OCI-LY7 (cell line): Measurements from ENCODE around the gene SMAD6. TPM values are rescaled to one million over a fixed set of nuclear protein-coding genes. Genes with fewer than 3 reads are reported as not detected.

Experiments used
- BruUV-seq: library from RNA; stranded (reverse); fragments of 400-500 nt; replicated peaks from 2 replicates; lab custom pipeline; 2021; lab: Mats Ljungman, UMichigan
- CTCF ChIA-PET: fragments of 300-600 bp; sonication (Branson Sonifier 250); formaldehyde crosslinking; loops from one replicate; lab custom pipeline; 2022; ENCODE audit warnings: antibody characterized with exemption; ENCODE audit not compliant: unreplicated experiment; lab: Charles Lee
- POLR2A ChIA-PET: fragments of 300-600 bp; sonication (Branson Sonifier 250); formaldehyde crosslinking; loops from one replicate; lab custom pipeline; 2022; ENCODE audit warnings: antibody characterized with exemption; lab: Charles Lee
- DNase-seq: peaks from one replicate; pipeline ENCODE4 v3.0.0-alpha.2; 2015; ENCODE audit warnings: low spot score
- H2AFZ ChIP-seq: fragments of 200-600 bp; sonication (generic), shearing (Covaris generic); 2 replicates; pipeline ENCODE4 v1.6.1; 2014; ENCODE audit warnings: mild to moderate bottlenecking, antibody characterized with exemption, low read length, moderate library complexity
- H3K27ac ChIP-seq: fragments of 200-600 bp; sonication (generic); 2 replicates; pipeline ENCODE4 v1.5.1; 2014; ENCODE audit warnings: mixed run types, low read depth, mild to moderate bottlenecking, moderate library complexity, low read length, inconsistent platforms; ENCODE audit not compliant: poor library complexity, severe bottlenecking
- H3K36me3 ChIP-seq: fragments of 200-600 bp; sonication (generic); 2 replicates; pipeline ENCODE4 v1.6.1; 2014; ENCODE audit warnings: mild to moderate bottlenecking, antibody characterized with exemption, low read length, moderate library complexity, mixed read lengths; ENCODE audit not compliant: insufficient read depth
- H3K4me1 ChIP-seq: fragments of 200-600 bp; sonication (generic); 2 replicates; pipeline ENCODE4 v1.5.1; 2014; ENCODE audit warnings: mild to moderate bottlenecking, low read length; ENCODE audit not compliant: insufficient read depth, poor library complexity, severe bottlenecking
- H3K4me2 ChIP-seq: fragments of 200-600 bp; sonication (generic); 2 replicates; pipeline ENCODE4 v1.6.1; 2014; ENCODE audit warnings: mild to moderate bottlenecking, low read length
- H3K4me3 ChIP-seq: fragments of 200-600 bp; sonication (generic); 2 replicates; pipeline ENCODE4 v1.5.1; 2014; ENCODE audit warnings: mild to moderate bottlenecking, low read depth, low read length; ENCODE audit not compliant: poor library complexity, severe bottlenecking
- H3K79me2 ChIP-seq: fragments of 200-600 bp; sonication (generic); 2 replicates; pipeline ENCODE4 v1.6.1; 2016; ENCODE audit warnings: low read depth, mild to moderate bottlenecking, low read length, moderate library complexity, mixed read lengths; ENCODE audit not compliant: insufficient read depth
- H3K9me2 ChIP-seq: fragments of 200-600 bp; sonication (generic); 2 replicates; pipeline ENCODE4 v1.6.1; 2016; ENCODE audit warnings: mild to moderate bottlenecking, low read length, mixed read lengths; ENCODE audit not compliant: insufficient read depth
- H3K9me3 ChIP-seq: fragments of 200-600 bp; sonication (generic); 2 replicates; pipeline ENCODE4 v1.6.1; 2014; ENCODE audit warnings: mild to moderate bottlenecking, mixed run types, low read length, mixed read lengths
- H4K20me1 ChIP-seq: fragments of 200-600 bp; sonication (generic); 2 replicates; pipeline ENCODE4 v1.6.1; 2014; ENCODE audit warnings: mild to moderate bottlenecking, antibody characterized with exemption, low read length, moderate library complexity, mixed read lengths; ENCODE audit not compliant: insufficient read depth
- EZH2phosphoT487 ChIP-seq: fragments of 200-600 bp; sonication (generic); IDR thresholded peaks from 2 replicates; pipeline ENCODE4 v1.6.1; 2018; ENCODE audit warnings: low read depth, borderline replicate concordance, mild to moderate bottlenecking, mixed run types, antibody characterized with exemption, low read length, moderate library complexity, mixed read lengths
- intact Hi-C: fragments of 100-400 bp; cut with micrococcal nuclease; formaldehyde crosslinking; loops from one replicate; pipeline ENCODE4 v1.10.0; 2022; ENCODE audit not compliant: unreplicated experiment
- total RNA-seq, 2 experiments: library from RNA; depleted of rRNA in 1 of 2; stranded (reverse); fragments of >200 nt in 1 of 2; shearing (Covaris generic) in 1 of 2; gene quantifications; 2 replicates each; pipeline ENCODE4 v1.2.3, GENCODE V29; 2014 to 2022
- TF ChIP-seq, protein P1 (sequence below): fragments of 200-600 bp; sonication (generic); conservative IDR thresholded peaks from 2 replicates; pipeline ENCODE4 v1.5.1; 2014; ENCODE audit warnings: mild to moderate bottlenecking, antibody characterized with exemption, low read length, moderate library complexity, mixed read lengths

SMAD6 gene
- total RNA-seq, 2 experiments from 2014 or later = 14.6 to 16.1 TPM

GRCh38 chr15:66716656-66717020, 14.6 kb downstream of the SMAD6 start:
- no peaks in the 10 kb centered on the region for H4K20me1 ChIP-seq
- CTCF ChIA-PET = interaction anchor here (0.7 kb wide), 1 partner anchor 74 kb away, joined by 3 read pairs; no protein-coding TSS in a partner anchor
- no TSS peak for BruUV-seq
- no peaks in the 10 kb centered on the region for H3K9me2 ChIP-seq
- intact Hi-C loops = no loop called here
- H3K4me1 ChIP-seq = peaks cover 52% of the 10 kb centered on the region
- H3K4me2 ChIP-seq = 0 out of 2 replicates have a peak overlapping the region, but pooled peaks have one; percentile 88
- no peaks in the 10 kb centered on the region for H3K9me3 ChIP-seq
- POLR2A ChIA-PET = no interaction called here
- H2AFZ ChIP-seq = no peak overlapping the region
- no peak for DNase-seq
- H3K79me2 ChIP-seq = peaks cover 4% of the 10 kb centered on the region; the same call in 1 of the 2 replicates
- no peak overlapping the region for H3K4me3 ChIP-seq
- no peak overlapping the region for H3K27ac ChIP-seq
- peaks cover 18% of the 10 kb centered on the region for H3K36me3 ChIP-seq
- no peak for TF ChIP-seq EZH2phosphoT487
- TF ChIP-seq, protein P1, sequence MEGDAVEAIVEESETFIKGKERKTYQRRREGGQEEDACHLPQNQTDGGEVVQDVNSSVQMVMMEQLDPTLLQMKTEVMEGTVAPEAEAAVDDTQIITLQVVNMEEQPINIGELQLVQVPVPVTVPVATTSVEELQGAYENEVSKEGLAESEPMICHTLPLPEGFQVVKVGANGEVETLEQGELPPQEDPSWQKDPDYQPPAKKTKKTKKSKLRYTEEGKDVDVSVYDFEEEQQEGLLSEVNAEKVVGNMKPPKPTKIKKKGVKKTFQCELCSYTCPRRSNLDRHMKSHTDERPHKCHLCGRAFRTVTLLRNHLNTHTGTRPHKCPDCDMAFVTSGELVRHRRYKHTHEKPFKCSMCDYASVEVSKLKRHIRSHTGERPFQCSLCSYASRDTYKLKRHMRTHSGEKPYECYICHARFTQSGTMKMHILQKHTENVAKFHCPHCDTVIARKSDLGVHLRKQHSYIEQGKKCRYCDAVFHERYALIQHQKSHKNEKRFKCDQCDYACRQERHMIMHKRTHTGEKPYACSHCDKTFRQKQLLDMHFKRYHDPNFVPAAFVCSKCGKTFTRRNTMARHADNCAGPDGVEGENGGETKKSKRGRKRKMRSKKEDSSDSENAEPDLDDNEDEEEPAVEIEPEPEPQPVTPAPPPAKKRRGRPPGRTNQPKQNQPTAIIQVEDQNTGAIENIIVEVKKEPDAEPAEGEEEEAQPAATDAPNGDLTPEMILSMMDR = no peak

- intact Hi-C loops = no loop called here
- Histone ChIP-seq H3K9me3 (no peaks in the 10 kb centered on the region), H3K9me2 (no peaks in the 10 kb centered on the region), H3K36me3 (peaks cover 18% of the 10 kb centered on the region), H3K4me3 (no peak overlapping the region), H3K79me2 (peaks cover 4% of the 10 kb centered on the region; the same call in 1 of the 2 replicates), H4K20me1 (no peaks in the 10 kb centered on the region), H3K4me1 (peaks cover 35% of the 10 kb centered on the region), H3K4me2 (no peak overlapping the region), H3K27ac (no peak overlapping the region), H2AFZ (no peak overlapping the region)
- ChIA-PET POLR2A (no interaction called here), CTCF (no interaction called here)
- BruUV-seq = no TSS peak
- TF ChIP-seq, protein P1 = no peak
- no peak for TF ChIP-seq EZH2phosphoT487
- DNase-seq = no peak
Observed at GRCh38 chr15:66718220-66718988, 16.4 kb downstream of the SMAD6 start.

GRCh38 chr15:66719471-66719870, 17.4 kb downstream of the SMAD6 start:
- H3K36me3 ChIP-seq = peaks cover 18% of the 10 kb centered on the region
- H3K4me2 ChIP-seq = no peak overlapping the region
- POLR2A ChIA-PET = interaction anchor here (0.7 kb wide), 1 partner anchor 304 kb away, joined by 3 read pairs; no protein-coding TSS in a partner anchor
- H3K9me3 ChIP-seq = no peaks in the 10 kb centered on the region
- no peak for DNase-seq
- no peak overlapping the region for H3K27ac ChIP-seq
- 0 out of 2 replicates have a peak, but pooled peaks cover 7% of the 10 kb centered on the region for H4K20me1 ChIP-seq
- no peak overlapping the region for H2AFZ ChIP-seq
- CTCF ChIA-PET = no interaction called here
- BruUV-seq = no TSS peak
- H3K4me3 ChIP-seq = no peak overlapping the region
- no peaks in the 10 kb centered on the region for H3K9me2 ChIP-seq
- H3K79me2 ChIP-seq = peaks cover 4% of the 10 kb centered on the region; the same call in 1 of the 2 replicates
- H3K4me1 ChIP-seq = peaks cover 24% of the 10 kb centered on the region
- intact Hi-C loops = no loop called here
- TF ChIP-seq EZH2phosphoT487 = no peak
- TF ChIP-seq, protein P1 = no peak
